Measurements from ENCODE around the gene WNT3A. TPM values are rescaled to one million over a fixed set of nuclear protein-coding genes. Genes with fewer than 3 reads are reported as not detected.
"Not testable (repeated sequence)": the region's sequence is repeated elsewhere in the genome, so short reads cannot be mapped to it uniquely, and the experiment has no call there.

WNT3A gene, protein sequence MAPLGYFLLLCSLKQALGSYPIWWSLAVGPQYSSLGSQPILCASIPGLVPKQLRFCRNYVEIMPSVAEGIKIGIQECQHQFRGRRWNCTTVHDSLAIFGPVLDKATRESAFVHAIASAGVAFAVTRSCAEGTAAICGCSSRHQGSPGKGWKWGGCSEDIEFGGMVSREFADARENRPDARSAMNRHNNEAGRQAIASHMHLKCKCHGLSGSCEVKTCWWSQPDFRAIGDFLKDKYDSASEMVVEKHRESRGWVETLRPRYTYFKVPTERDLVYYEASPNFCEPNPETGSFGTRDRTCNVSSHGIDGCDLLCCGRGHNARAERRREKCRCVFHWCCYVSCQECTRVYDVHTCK
- total RNA-seq, result not detected
- long read RNA-seq, result 0 reads

GRCh38 chr1:228006786-228007048 is at the start of gene WNT3A:
Gene WNT3A (plus strand): TSS chr1:228006998. CDS start chr1:228007129, 131 bp downstream.
- intact Hi-C loops (cut with DNase I), result no loop called here
- ATAC-seq (no peak), DNase-seq (ENCODE audit: missing footprints) (no peak)

GRCh38 chr1:227958617-227959324 is 48.0 kb upstream of the WNT3A start:
- DNase-seq (ENCODE audit: missing footprints) (no peak), ATAC-seq (no peak)
- intact Hi-C loops (cut with DNase I), result no loop called here

GRCh38 chr1:227959325-227959860 is 47.4 kb upstream of the WNT3A start:
- ATAC-seq (no peak), DNase-seq (ENCODE audit: missing footprints) (no peak)
- intact Hi-C loops (cut with DNase I), result no loop called here

DNA sequence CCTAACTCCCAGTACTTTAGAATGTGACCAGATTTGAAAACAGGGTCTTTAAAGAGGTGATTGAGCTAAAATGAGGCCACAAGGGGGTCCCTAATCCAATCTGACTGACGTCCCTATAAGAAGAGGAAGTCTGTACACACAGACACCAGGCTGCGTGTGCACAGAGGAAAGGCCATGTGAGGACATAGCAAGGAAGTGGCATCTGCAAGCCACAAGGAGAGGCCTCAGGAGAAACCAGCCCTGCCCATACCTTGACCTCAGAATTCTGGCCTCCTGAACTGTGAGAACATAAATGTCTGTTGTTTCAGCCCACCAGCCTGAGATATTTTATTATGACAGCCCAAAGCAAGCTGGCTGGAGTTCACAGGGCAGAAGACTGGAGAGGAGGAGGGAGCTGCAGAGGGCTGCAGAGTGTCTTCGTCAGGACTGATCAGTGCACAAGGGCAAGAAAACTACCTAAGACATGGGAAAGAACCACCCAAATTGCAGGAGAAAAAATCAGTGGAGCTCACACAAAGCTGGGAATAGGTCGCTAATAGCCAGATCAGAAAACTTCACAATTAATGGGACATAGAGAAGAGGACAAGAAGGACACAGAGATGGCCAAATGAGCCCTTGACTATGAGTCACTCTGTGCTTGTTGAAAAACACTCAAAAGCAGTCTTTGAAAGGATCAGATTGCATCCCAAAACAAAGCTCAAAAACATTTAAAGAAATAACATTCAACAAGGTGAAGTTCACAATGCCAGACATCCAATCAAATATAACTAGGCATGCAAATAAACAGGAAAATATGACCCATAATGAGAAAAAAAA is 44.9 kb upstream of the WNT3A start:
- intact Hi-C loops (cut with DNase I), result no loop called here
- DNase-seq (ENCODE audit: missing footprints), result no peak
- ATAC-seq, result no peak

DNA sequence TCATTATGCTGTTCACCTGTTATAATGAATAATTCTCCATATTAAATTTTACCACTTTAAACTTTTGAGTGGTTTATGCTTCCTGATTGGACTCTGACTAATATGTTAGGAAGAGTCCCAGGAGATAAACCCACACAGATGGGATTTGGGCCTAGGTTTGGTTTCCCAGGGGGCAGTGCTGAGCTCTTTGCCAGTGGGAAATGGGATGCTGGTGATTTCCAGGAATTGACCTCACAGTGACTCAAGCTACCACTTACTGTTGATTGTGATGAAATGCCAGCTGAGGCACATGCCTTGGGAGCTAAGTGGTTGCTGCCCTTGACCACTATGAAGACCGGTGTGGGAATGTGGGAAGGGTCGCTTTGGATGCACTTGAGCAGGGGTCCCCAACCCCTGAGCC is 40.1 kb upstream of the WNT3A start:
- DNase-seq (ENCODE audit: missing footprints); ATAC-seq; intact Hi-C loops (cut with DNase I): not testable (repeated sequence)

DNA sequence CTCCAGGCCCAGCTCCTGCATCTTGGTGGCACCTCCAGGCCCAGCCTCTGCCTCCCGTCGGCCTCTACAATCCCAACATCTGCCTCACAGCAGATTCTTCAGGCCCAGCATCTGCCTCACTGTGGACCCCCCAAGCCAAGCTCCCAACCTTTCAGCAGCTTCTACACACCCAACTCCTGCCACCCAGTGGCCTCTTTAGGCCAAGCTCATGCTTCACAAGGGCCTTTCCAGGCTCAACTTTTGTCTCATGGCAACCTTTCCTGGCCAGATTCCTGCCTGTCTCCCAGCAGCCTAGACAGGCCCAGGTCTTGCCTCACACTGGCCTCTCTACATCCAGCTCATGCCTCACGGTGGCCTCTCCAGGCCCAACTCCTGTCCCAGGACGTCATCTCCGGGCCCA is 39.0 kb upstream of the WNT3A start:
- DNase-seq (ENCODE audit: missing footprints); intact Hi-C loops (cut with DNase I); ATAC-seq: not testable (repeated sequence)

DNA sequence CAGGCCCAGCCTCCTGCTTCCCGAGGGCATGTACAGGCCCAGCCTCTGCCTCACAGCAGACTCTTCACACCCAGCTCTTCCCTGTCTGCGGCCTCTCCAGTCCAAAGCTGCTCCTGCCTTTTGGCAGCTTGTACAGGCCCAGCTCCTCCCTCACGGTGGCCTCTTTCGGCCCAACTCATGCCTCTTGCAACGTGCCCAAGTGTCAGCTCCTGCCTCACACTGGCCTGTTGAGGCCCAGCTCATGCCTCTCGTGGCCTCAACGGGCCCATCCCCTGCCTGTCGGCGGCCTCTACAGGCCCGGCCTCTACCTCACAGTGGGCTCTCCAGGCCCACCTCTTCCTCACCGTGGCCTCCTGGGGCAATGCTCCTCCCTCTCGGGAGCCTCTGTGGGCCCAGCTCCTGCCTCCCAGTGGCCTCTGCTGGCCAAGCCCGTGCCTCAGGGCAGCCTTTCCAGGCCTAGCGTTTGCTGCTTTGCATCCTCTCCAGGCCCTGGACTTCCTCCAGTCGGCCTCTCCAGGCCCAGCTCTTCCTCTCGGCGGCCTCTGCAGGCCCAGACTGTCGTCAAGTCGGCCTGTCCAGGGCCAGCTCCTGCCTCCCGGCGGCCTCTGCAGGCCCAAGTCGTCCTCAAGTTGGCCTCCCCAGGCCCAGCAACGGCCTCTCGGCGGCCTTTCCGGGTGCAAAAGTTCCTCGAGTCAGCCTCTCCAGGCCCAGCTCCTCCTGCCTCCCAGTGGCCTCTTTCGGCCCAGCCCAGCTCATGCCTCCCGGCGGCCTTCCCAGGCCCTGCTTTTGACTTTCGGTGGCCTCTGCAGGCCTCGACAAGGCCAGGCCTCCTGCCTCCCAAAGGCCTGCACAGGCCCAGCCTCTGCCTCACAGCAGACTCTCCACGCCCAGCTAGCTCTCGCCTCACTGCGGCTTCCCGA is 36.5 kb upstream of the WNT3A start:
- DNase-seq (ENCODE audit: missing footprints); ATAC-seq; intact Hi-C loops (cut with DNase I): not testable (repeated sequence)

GRCh38 chr1:227971216-227971615 is 35.6 kb upstream of the WNT3A start:
- ATAC-seq; DNase-seq (ENCODE audit: missing footprints); intact Hi-C loops (cut with DNase I): not testable (repeated sequence)

DNA sequence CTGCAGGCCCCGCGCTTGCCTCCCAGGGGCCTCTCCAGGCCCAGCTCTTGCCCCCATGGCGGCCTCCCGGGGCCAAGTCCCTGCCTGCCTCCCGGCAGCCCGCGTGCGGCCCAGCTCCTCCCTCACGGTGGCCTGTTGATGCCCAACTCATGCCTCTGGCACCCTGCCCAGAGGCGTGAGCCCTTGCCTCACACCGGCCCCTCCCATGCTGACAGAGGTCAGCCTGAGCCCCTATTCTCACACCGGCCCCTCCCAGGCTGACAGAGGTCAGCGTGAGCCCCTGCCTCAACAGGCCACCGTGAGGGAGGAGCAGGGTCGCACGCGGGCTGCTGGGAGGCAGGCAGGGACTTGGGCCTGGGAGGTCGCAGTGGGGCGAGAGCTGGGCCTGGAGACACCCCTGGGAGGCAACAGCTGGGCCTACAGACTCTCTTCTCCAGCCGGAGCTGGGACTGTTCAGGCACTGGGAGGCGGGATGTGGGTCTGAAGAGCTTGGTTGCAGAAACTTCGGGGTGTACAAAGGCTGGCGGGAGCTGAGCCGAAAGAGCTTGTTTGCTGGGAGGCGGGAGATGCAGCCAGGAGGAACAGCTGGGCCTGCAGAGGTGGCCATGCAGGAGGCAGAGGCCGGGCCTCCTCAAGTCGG is 35.0 kb upstream of the WNT3A start:
- DNase-seq (ENCODE audit: missing footprints); intact Hi-C loops (cut with DNase I); ATAC-seq: not testable (repeated sequence)

- ATAC-seq; intact Hi-C loops (cut with DNase I); DNase-seq (ENCODE audit: missing footprints): not testable (repeated sequence)
Observed at GRCh38 chr1:227972283-227972679, 34.5 kb upstream of the WNT3A start.

DNA sequence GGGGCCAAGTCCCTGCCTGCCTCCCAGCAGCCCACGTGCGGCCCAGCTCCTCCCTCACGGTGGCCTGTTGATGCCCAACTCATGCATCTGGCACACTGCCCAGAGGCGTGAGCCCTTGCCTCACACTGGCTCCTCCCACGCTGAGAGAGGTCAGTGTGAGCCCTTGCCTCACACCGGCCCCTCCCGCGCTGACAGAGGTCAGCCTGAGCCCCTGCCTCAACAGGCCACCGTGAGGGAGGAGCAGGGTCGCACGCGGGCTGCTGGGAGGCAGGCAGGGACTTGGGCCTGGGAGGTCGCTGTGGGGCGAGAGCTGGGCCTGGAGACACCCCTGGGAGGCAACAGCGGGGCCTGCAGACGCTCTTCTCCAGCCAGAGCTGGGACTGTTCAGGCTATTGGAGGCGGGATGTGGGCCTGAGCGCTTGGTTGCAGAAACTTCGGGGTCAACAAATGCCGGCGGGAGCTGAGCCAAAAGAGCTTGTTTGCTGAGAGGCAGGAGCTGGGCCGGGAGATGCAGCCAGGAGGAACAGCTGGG is 33.9 kb upstream of the WNT3A start:
- ATAC-seq; DNase-seq (ENCODE audit: missing footprints); intact Hi-C loops (cut with DNase I): not testable (repeated sequence)

DNA sequence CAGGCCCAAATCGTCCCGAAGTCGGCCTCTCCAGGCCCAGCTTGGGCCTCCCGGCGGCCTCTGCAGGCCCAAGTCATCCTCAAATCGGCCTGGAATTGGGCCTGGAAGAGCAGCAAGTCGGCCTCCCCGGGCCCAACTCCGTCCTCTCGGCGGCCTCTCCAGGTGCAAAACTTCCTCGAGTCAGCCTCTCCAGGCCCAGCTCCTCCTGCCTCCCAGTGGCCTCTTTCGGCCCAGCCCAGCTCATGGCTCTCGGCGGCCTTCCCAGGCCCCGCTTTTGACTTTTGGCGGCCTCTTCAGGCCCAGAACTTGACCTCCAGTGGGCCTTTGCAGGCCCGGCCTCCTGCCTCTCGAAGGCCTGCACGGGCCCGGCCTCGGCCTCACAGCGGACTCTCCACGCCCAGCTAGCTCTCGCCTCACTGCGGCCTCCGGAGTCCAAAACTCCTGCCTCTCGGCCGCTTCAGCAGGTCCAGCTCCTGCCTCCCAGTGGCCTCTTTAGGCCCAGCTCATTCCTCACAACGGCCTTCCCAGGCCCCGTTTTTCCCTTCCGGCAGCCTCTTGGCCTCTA is 33.0 kb upstream of the WNT3A start:
- intact Hi-C loops (cut with DNase I); ATAC-seq; DNase-seq (ENCODE audit: missing footprints): not testable (repeated sequence)

- intact Hi-C loops (cut with DNase I); ATAC-seq; DNase-seq (ENCODE audit: missing footprints): not testable (repeated sequence)
Observed at GRCh38 chr1:227975583-227976283, 31.1 kb upstream of the WNT3A start.

DNA sequence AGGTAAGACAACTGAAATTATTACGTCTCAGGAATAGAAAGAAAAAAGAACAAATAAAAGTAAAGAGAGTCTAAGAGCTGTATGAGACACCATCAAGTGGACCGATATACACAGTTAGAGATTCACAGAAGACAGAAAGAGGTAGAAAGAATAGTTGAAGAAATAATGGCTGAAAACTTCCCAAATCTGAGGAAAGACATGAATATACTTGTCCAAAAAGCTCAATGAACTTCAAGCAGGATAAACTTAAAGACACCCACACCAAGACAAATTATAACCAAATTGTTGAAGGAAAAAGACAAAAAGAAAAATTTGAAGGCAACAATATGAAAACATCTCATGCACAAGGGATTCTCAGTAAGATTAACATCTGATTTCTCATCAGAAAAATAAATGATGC is 19.6 kb upstream of the WNT3A start:
- ATAC-seq (no peak), DNase-seq (ENCODE audit: missing footprints) (no peak)
- intact Hi-C loops (cut with DNase I), result no loop called here

DNA sequence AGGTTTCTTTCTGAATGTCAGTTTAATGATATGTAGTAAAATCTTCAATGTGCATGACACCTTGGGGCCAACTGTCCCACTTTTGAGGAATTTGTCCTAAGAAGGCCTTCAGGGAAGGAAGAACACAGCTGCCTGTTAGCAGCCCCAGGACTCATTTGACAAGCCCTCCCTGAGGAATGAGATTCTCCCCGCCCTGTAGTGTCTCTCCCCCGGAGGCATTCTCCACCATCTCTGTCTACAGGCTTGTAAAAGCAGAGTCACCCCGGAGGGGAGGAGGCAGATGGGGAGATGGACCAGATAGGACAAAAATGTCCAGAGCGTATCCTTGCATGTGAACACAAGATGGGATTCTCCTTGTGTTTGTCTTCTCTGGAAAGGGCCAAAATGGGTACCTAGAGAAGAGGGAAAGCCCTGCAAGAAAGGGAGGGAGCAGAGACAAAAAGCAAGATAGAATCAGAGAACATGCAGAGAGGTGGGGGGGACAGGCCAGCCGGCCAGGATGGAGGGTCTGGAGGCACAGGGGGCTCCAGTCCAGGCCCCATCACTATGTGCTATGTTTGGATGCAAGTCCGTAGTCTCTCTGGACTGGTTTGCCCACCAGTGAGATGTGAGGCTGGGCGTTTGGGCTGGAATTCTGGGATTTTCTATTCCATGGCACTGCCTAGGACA is 12.0 kb upstream of the WNT3A start:
- DNase-seq (ENCODE audit: missing footprints) (no peak), ATAC-seq (no peak)
- intact Hi-C loops (cut with DNase I), result no loop called here

Data from Right ventricle myocardium inferior (tissue), 1 donor.